ENCODE data around the gene USP14.
A peak's percentile ranks its signal among the peaks of the same experiment; 100 is the strongest.

The USP14 gene

GRCh38 chr18:160831-161570, 2.6 kb downstream of the USP14 start:
- DNase-seq: no peak

GRCh38 chr18:172361-172760, 14.0 kb downstream of the USP14 start:
- DNase-seq: no peak

DNA sequence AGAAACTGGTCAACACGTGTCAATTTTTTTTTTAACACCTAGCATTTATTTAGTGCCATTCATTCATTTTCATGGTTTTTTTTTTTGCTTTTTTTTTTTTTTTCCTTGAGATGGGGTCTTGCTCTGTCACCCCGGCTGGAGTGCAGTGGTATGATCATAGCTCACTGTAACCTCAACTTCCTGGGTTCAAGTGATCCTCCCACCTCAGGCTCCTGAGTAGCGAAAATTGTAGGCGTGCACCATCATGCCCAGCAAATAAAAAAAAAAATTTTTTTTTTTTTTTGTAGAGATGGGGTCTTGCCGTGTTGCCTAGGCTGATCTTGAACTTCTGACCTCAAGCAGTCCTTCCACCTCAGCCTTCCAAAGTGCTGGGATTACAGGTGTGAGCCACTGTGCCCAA, 21.1 kb downstream of the USP14 start:
- no peak for DNase-seq

GRCh38 chr18:181711-182110, 23.4 kb downstream of the USP14 start:
- no peak for DNase-seq

DNA sequence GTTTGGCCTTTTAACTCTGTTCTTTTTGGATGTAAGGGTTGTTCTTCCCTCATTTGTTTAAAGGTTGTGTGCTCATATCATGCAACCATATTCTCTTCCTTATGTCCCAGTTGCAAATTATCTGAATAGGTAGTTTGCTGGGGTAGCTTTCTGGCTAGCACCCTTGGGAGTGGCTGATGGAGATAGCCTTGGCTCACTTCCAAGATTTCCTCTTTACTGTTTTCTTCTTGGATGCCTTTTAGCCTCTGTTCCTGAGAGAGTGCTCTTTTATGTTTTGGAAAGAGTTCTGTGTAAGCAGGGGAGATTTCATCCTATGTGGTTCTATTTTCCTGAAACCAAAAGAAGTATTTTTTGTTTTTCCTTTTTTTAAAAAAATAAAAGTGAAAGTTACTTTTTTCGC, 25.4 kb downstream of the USP14 start:
- no peak for DNase-seq

DNA sequence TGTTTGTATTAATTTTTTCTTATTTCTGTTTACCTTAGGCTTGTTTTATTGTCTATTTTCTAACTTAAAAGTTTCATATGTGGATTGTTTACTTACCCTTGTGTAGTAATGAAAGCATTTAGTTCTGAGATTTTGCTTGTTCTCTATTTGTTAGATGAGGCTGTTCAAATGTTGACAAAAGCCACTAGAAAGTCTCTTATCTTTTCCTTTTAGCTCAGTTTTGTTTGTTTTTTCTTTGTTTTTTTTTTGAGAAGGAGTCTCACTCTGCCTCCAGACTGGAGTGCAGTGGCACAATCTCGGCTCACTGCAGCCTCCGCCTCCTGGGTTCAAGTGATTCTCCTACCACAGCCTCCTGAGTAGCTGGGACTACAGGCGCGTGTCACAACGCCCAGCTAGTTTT, 30.9 kb downstream of the USP14 start:
- DNase-seq: no peak

DNA sequence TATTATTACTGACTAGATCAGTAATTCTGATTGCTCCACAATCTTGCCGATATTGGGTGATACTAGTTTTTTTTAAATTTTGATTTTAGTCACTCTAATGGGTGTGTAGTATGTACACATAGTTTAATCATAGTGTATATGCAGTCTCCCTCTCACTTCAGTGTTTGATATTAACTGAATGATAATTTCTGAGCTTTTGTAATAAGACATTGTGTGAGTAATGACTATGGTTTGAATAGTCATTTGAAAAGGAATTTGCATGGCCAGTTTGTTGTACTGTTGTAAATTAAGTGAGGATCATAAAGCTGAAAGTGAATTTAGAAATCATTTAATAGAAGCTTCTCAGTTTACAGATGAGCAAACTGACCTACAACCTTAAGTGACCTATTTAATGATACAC, 33.4 kb downstream of the USP14 start:
- no peak for DNase-seq

DNA sequence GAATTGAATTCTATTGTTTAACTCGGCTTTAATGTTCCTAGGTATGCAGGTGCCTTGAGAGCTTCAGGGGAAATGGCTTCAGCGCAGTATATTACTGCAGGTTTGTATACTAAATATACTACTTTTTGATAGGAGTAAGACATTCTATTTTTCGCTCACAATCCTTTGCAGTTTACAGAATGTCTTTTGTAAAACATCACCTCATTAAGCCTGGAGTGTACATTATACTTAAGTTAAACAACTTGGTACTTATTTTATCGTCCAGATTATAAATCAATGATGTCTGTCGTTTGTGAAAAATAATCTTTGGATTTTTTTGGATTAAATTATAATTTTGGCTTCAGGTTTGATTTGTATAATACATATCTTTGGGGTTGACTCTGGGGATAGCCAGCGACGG, 34.4 kb downstream of the USP14 start:
- DNase-seq: no peak

GRCh38 chr18:195651-196050, 37.3 kb downstream of the USP14 start:
- DNase-seq: no peak

- no peak for DNase-seq
These were observed 40.9 kb downstream of the USP14 start for GRCh38 chr18:199214-199613.

DNA sequence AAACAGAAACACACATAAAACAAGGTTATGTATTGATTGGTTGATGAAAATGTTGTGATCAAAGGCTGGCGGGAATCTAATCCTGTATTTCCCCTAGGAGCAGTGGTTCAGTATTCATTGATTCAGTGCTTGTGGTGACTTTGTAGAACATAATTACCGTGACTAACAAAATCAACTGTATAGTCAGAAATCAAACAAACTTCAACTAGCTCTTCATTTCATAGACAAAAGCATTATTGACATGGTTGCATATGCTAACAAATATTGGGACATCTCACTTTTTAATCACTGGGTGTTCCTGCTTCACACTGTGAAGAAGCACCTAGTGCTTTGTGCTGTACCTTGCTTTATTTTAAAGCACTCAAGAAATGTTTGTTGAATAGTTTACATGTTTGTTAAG, 41.4 kb downstream of the USP14 start:
- peak; percentile 1 for DNase-seq

GRCh38 chr18:210075-210474, 51.7 kb downstream of the USP14 start:
- DNase-seq: no peak

- DNase-seq: no peak
These were observed 52.4 kb downstream of the USP14 start for GRCh38 chr18:210733-211132.

DNA sequence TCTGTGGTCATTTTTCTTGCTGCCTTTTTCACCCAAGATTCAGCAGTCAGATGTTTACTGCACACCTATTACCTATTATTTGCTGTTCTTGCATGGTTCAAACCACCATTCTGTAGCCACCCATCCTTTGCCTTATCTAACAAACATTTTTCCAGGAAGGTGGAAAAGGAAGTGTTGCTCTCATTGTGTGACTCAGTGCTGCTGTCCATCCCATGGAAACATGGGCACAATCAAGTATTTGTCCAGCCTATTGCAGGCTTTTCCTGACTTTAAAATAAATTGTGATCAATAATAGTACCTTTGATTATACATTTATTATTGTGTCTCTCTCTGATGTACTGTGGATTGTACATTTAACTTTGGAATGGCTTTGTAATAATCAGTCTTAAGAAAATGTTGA, 53.2 kb downstream of the USP14 start:
- no peak for DNase-seq

DNA sequence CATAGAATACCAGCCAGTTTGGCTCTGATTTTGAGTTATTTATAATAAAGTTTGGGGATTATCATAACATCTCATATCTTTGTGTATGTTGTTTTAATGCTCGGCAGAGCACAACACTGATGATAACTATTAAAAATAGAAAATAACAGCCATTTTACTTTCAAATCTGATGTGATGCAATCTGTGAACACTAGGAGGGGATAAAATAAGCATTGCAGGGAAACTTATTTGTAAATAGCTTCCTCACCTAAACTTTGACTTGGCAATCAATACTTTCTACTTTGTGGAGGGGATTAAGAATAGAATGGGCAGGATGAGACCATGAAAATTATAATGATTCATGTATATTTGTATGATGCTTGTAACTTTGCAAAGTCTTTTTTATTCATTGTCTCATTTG, 54.4 kb downstream of the USP14 start:
- DNase-seq: no peak

GRCh38 chr18:213505-213904, 55.1 kb downstream of the USP14 start:
- DNase-seq: no peak

GRCh38 chr18:213966-214365, 55.6 kb downstream of the USP14 start:
- no peak for DNase-seq

- no peak for DNase-seq
These were observed 57.2 kb downstream of the USP14 start for GRCh38 chr18:215448-216010.

- DNase-seq: no peak
These were observed 59.4 kb downstream of the USP14 start for GRCh38 chr18:217532-218336.

- no peak for DNase-seq
These were observed 62.4 kb downstream of the USP14 start for GRCh38 chr18:220708-221107.

- no peak for DNase-seq
These were observed 67.4 kb downstream of the USP14 start for GRCh38 chr18:225745-226144.

DNA sequence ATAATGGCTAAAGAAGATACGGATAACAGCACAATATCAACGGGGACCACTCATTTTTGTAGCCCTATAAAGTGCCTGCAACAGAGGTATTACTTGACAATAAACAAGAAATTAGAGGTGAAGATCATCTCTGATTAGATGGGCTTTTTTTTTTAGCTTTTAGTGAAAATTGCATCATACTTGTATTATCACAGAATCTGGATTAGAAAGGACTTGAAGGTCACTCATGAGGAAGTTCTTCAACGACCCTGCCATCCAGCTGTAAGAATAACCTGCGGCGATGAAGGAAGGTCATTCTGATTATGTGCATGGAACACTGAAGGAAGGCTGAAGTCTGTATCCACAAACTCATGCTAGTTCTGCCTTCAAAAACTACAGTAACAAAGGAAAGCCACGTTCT, 69.0 kb downstream of the USP14 start:
- DNase-seq: no peak

- no peak for DNase-seq
These were observed 69.5 kb downstream of the USP14 start for GRCh38 chr18:227902-228301.

DNA sequence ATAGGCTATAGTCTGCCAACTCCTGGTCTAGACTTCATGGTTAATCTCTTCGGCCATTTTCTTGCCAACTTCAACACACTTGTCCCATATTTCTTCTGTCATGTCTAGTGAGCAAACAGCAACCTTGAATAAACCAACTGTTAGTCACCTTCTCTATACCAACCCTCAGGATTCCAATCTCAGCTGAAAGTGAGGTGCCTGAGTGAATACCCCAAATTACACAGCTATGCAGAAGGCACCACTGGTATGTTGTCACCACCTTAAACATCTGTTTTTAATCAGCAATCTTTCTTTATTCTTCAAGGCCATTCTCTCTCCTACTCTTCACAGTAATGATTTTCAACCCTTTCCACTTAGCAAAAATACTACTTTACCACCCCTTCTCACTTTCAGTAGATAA, 70.2 kb downstream of the USP14 start:
- no peak for DNase-seq
